ENCODE data around the gene CHD1L. TPM values are rescaled to one million over a fixed set of nuclear protein-coding genes. Genes with fewer than 3 reads are reported as not detected.

Gene CHD1L
- total and polyA plus RNA-seq, 2 experiments from 2014 or later = 29.8 to 43.9 TPM

DNA sequence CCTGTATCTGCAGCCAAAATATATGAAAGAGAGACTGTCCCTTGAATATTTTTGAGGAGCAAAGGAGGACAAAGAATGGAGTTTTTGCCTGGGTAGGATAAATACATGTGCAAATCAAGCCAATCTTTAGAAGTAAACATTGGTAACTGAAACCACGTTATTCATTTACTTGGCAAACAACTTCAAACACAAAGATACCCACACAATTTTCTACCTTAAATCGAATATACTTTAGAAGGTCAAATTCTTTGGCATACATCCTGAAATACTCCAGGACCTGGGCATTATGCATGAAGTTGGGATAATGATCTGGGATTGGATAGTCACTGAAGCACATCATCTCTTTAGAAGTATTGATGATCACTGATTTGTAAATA is 27.0 kb upstream of the CHD1L start:
- no peaks in the 10 kb centered on the region for H4K20me1 ChIP-seq (replicated peaks; ENCODE audit: insufficient read depth)
- Mint-ChIP-seq H3K36me3 (ENCODE audit: low read depth) (no peaks in the 10 kb centered on the region), H3K9me3 (no peaks in the 10 kb centered on the region), H3K27ac (no peak overlapping the region), H3K4me1 (no peaks in the 10 kb centered on the region), H3K4me3 (no peak overlapping the region), H3K27me3 (ENCODE audit: insufficient read depth, low read depth, poor library complexity) (no peaks in the 10 kb centered on the region)
- no peaks in the 10 kb centered on the region for H3K27me3 ChIP-seq (ENCODE audit: insufficient read depth)
- no peak overlapping the region for H3K27ac ChIP-seq (ENCODE audit: low read depth)
- no peak overlapping the region for H2AFZ ChIP-seq
- H3K36me3 ChIP-seq (ENCODE audit: insufficient read depth) = no peaks in the 10 kb centered on the region
- H3K9me2 ChIP-seq (ENCODE audit: insufficient read depth) = 0 out of 2 replicates have a peak, but pooled peaks cover 3% of the 10 kb centered on the region
- H3K4me1 ChIP-seq (ENCODE audit: insufficient read depth) = no peaks in the 10 kb centered on the region
- no peaks in the 10 kb centered on the region for H3F3A ChIP-seq (replicated peaks; ENCODE audit: low read depth)
- no peak for ATAC-seq
- no peaks in the 10 kb centered on the region for H3K79me2 ChIP-seq (replicated peaks; ENCODE audit: insufficient read depth)
- no peak for DNase-seq (ENCODE audit: low spot score)
- no peak overlapping the region for H3K4me3 ChIP-seq
- no peak for TF ChIP-seq EZH2 (IDR thresholded peaks at IDR 0.05; ENCODE audit: low read depth, unreplicated experiment)
- no peak overlapping the region for H3K4me2 ChIP-seq

- Histone ChIP-seq H3K79me2 (replicated peaks; ENCODE audit: insufficient read depth) (no peaks in the 10 kb centered on the region), H3K4me2 (no peak overlapping the region), H3K27me3 (ENCODE audit: insufficient read depth) (no peaks in the 10 kb centered on the region), H3K9me2 (ENCODE audit: insufficient read depth) (0 out of 2 replicates have a peak, but pooled peaks cover 3% of the 10 kb centered on the region), H3K4me1 (ENCODE audit: insufficient read depth) (no peaks in the 10 kb centered on the region), H3K36me3 (ENCODE audit: insufficient read depth) (no peaks in the 10 kb centered on the region), H2AFZ (no peak overlapping the region), H4K20me1 (replicated peaks; ENCODE audit: insufficient read depth) (no peaks in the 10 kb centered on the region), H3K4me3 (no peak overlapping the region), H3F3A (replicated peaks; ENCODE audit: low read depth) (no peaks in the 10 kb centered on the region), H3K27ac (ENCODE audit: low read depth) (no peak overlapping the region)
- Mint-ChIP-seq H3K9me3 (no peaks in the 10 kb centered on the region), H3K4me3 (no peak overlapping the region), H3K27me3 (ENCODE audit: insufficient read depth, low read depth, poor library complexity) (no peaks in the 10 kb centered on the region), H3K27ac (no peak overlapping the region), H3K36me3 (ENCODE audit: low read depth) (no peaks in the 10 kb centered on the region), H3K4me1 (no peaks in the 10 kb centered on the region)
- DNase-seq (ENCODE audit: low spot score) (no peak), ATAC-seq (no peak)
- TF ChIP-seq EZH2phosphoT487 (IDR thresholded peaks at IDR 0.05; ENCODE audit: unreplicated experiment) (no peak), ZNF331 (CRISPR knock-in tag; IDR thresholded peaks at IDR 0.05; ENCODE audit: low read depth) (no peak), ZNF462 (CRISPR knock-in tag; IDR thresholded peaks at IDR 0.05) (no peak), JUNB (IDR thresholded peaks at IDR 0.05; ENCODE audit: unreplicated experiment) (no peak), NANOG (IDR thresholded peaks at IDR 0.05; ENCODE audit: borderline replicate concordance) (no peak), EZH2 (IDR thresholded peaks at IDR 0.05; ENCODE audit: low read depth, unreplicated experiment) (no peak), CTCF (conservative IDR thresholded peaks at IDR 0.05; ENCODE audit: low read depth in 2 of 2) (no peak), CREB1 (CRISPR knock-in tag; IDR thresholded peaks at IDR 0.05; ENCODE audit: low read depth) (no peak)
Observed at GRCh38 chr1:147216124-147216523, 26.4 kb upstream of the CHD1L start.

Data from GM23338 (cell line).